Activated CD4-positive, alpha-beta T cell treated with anti-CD3 and anti-CD28 coated beads for 24 hours (primary cell): Measurements from ENCODE around the gene SPPL2A.

Experiments used
- DNase-seq, 2 donors: peaks; one replicate each; pipeline ENCODE4 v3.0.0-alpha.2; 2020; ENCODE audit warnings: low read depth in 2 of 2

Gene SPPL2A

DNA sequence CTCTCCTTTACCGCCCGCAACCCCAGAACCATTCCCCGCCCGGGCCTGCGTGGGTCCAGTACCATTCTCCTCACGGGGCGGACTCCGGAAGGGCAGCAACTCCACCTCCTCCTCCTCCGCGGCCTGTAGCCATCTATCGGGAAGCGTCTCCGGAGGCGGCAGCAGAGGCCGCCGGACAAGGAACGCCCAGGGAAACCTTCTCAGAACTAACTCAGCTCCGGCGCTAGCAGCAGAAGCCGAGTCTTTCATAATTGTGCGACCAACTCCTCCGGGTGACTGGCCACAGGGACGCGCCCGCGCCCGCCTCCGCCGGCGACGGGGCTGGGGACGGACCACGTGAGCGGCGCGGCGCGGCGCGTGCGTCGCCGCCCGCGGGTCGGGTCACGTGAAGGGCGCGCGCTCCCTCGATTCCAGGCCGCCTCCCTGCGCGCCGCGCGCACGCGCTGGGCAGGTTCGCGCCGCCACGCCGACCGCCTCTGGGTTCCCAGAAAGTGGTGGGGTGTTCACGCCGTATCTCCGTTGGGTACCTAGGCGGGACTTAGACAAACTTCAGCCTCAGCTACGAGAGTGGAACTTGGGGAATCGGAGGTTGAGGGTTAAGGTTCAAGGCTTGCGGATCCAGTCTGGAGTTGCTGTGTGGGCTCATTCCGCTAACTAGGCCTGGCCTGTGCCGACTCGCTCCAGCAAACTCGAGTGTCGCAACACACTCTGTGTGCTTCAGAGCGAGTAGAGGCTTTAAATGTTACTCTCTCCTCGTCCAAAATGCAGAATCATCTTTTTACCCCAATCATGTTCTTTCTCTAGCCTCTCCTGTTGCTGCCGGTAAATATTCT is 78.8 kb downstream of the SPPL2A start, which contains the start of gene TRPM7:
Gene TRPM7, minus strand, starts transcription at position 329 of the 833 bp plus-strand sequence. Its CDS starts 264 bp downstream, at position 65.
- peak; percentile 76 to 84 for DNase-seq

DNA sequence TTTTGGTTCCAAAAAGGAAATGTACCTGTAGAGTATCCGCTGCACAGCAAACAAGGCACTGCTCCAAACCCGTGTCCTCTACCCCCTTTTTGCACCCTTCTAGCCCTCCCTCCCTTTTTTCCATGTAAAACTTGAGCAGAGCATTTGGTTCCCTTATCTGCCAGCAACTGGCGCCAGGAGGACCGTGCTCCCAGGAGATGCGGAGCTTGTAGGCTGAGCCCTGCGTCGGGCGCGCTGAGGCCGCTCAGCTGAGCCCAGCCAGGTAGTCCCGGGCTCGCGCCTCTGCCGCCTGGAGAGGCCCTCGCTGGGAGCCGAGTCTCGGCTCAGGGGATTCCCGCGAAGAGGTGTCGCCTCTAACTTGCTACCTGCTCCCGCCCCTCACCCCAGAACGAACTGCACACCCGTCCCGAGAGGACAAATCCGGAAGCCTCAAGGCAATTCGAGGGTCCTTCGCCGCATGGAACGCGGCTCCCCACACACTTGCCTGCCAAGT is 79.5 kb downstream of the SPPL2A start:
- DNase-seq: peak; percentile 60 to 61

DNA sequence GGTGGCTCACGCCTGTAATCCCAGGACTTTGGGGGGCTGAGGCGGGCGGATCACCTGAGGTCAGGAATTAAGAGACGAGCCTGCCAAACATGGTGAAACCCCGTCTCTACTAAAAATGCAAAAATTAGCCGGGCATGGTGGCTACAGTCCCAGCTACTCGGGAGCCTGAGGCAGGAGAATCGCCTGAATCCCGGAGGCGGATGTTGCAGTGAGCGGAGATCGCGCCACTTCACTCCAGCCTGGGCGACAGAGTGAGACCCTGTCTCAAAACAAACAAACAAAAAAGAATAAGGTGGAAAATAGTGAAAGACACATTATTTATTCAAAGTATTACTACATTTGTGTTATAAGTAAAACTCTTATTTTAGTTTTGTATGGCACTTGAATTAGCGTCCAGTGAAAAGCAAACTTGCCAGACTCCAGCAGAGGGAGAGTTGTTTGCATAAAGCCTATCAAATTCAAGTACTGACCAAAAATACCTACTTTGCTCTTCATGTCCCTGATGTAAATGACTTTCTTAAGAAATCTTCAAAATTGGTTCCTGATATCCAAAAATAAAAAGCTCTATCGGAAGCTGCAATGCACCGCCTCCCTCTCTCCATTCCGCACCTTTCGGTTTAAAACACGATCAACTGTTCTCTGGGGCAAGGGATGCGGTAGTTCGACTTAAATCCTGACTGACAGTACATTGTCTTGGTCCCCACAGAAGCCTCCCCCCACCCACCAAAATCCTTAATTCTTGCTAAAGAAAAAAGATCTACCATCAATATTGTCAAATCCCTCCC is 80.1 kb downstream of the SPPL2A start:
- DNase-seq: no peak

DNA sequence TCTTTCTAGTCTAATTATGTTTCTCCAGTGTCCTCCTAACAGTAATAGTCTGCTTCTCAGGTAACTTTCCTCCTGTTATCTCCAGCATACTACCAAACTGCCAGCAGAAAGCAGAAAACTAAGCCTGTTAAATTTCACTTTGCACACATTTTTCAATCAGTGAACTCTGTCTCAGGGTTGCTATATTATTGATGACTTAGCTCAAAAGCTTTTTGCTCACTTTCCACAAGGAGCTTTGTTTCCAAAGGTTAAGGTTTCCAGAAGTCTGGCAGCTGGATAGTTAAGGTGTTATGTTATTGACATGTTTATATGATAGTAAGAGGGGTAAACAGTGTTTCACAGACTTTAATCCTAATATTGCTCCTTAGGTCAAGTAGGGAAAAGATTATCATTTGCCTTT is 84.0 kb downstream of the SPPL2A start:
- DNase-seq: no peak

DNA sequence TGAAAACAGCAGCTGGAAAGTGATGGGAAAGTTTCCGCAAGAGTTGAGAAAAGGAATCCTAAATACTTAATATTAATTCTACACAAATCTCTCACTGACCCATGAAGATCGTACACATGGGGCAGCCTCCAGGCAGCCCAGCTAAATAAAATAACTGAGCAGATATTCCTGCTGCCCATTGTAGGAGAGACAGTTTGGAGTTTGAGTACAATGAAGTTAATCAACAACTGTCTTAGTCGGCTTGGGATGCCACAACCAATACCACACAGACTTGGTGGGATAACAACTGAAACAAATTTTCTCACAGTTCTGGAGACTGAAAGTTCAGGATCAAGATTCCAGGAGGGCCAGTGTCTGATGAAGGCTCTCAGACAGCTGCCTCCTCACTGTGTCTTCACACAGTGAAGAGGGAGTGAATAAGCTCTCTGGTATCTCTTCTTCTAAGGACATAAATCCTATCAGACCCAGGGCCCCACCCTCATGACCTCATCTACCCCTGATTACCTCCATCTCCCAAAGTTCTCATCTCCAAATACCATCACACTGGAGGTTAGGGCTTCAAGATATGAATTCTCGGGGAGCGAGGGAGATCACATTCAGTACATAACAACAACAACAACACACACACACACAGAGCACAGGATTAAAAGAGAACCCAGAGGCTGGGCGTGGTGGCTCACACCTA is 88.6 kb downstream of the SPPL2A start:
- no peak for DNase-seq

DNA sequence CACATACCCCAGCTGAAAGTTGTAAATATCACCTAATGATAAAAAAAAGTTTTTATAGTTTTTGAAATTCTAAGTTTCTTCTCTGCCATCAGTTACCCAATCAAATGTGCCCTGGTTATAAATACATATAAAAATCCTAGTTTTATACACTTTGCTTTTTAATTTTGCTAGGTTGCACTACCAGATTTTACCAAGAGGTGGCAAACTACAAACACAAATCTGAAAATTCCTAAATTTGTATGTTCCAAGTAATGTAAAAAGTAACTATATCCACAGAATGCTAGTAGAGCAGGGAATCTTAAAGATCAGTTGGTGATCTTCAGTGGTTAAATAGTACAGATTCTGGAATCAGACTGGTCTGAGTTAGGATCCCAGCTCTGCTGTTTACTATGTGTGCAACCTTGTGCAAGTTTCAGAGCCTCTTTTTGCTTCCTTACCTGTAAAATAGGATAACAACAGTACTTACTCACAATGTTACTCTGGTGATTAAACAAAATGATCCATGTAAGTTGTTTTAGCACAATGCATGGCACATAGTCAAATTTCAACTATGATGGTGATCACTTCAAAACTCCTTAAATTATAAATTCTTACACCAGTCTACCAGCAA is 89.9 kb downstream of the SPPL2A start:
- DNase-seq: no peak

DNA sequence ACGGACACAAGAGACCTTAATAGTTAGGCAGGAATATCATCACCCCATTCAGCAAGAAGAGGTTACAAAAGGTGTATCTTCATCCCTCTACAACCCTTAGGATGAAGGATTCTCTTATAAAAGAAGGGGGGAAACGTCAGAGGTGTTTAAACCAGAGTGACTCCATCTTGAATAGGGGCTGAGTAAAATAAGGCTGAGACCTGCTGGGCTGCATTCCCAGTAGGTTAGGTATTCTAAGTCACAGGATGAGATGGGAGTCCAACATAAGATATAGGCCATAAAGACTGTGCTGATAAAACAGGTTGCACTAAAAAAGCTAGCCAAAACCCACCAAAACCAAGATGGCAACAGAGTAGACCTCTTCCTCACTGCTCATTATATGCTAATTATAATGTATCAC is 95.4 kb downstream of the SPPL2A start:
- no peak for DNase-seq

DNA sequence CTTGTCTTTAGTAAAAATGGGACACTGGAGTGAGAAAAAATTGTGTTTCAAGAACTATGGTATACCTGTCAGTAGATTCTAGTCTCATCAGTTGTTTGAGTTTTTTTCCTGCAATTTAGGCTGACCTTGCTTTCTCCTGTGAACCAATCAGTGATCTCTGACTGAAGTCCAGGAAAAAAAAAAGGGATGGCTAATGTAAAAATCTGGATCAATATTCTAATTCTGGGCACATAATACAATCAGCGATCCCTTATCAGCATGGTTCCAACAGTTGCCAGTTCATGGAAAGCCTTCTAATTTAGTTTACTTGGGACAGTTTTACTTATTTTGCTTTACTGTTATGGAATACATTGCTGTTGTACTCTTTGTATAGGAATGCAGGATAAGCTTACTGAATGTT is 95.9 kb downstream of the SPPL2A start:
- DNase-seq: no peak

DNA sequence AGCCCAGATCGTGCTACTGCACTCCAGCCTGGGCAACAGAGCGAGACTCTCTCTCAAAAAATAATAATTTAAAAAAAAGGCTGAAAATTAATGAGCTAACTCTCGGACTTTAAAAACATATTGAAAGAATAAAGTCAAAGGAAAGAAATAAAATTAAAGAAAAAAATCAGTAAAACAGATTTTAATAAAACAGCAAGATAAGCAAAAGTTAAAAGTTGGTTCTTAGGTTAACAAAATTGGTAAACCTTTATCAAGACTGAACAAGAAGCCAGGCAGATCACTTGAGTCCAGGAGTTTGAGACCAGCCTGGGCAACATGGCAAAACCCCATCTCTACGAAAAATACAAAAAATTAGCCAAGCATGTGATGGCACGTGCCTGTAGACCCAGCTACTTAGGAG is 99.6 kb downstream of the SPPL2A start:
- DNase-seq: no peak

DNA sequence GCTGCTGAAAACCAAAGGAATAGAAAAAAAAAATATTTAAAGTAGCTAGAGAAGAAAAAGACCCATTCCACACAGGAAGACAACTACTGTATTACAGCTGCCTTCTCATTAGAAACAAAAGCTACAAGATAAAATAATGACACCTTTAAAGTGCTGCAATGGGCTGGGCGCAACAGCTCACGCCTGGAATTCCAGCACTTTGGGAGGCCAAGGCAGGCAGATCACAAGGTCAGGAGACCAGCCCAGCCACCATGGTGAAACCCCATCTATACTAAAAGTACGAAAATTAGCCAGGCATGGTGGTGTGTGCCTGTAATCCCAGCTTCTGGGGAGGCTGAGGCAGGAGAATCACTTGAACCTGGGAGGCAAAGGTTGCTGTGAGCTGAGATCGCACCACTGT is 110.0 kb downstream of the SPPL2A start:
- DNase-seq: no peak

DNA sequence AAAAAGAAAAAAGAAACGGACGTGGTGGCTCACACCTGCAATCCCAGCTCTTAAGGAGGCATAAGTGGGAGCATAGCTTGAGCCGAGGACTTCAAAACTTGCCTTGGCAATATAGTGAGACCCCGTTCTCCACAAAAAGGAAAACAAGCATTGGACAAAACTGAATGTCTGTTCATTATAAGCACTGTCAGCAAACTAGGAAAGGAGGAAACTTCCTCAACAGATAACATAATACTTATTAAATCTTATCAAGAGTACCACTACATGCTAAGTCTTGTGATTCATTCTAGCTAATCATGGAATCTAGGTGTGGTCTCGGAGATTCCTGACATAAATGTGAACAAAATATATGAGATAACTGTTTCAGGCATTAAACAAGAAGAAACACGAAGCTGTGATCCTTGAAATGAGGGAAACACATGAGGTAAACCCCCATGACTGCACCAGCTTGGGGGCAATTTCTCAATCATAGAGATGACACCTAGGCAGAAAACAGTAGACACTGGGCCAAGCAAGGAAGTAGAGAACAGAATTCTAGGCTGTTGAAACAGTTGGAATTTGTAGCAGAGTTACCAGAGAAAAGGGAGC is 112.3 kb downstream of the SPPL2A start:
- no peak for DNase-seq

DNA sequence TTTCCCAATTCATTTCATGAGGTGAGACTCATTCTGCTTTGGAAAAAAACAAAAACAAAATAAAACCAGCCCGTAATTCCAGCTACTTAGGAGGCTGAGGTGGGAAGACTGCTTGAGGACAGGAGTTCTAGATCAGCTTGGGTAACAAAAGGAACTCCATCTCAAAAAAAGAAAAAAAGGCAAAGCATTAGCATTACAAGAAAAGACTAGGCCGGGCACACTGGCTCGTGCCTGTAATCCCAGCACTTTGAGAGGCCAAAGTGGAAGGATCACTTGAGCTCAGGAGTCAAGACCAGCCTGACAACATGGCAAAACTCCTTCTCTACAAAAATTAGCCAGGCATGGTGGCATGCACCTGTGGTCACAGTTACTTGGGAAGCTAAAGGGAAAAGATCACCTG is 112.8 kb downstream of the SPPL2A start:
- no peak for DNase-seq
